Stomach (tissue), 4 donors: ENCODE data around the gene PCDH9.

Experiments used
- EP300 ChIP-seq: sonication (generic); formaldehyde crosslinking; IDR thresholded peaks from one replicate; pipeline ENCODE4 v1.6.1; 2017; ENCODE audit warnings: antibody characterized with exemption
- POLR2A ChIP-seq, 4 donors: fragments of 450-650 bp; IDR thresholded peaks; one replicate each; pipeline ENCODE4 v1.6.1; 2016; ENCODE audit warnings: antibody characterized with exemption in 4 of 4, control low read depth in 2 of 4, mild to moderate bottlenecking in 1 of 4, moderate library complexity in 1 of 4
- TF ChIP-seq, protein P1 (sequence below), 7 experiments: fragments of 450-650 bp in 4 of 7; fragments of 200-600 bp in 3 of 7; sonication (generic) in 3 of 7; IDR thresholded peaks; one replicate each; pipeline ENCODE4 v1.5.1; 2016 to 2019; ENCODE audit warnings: antibody characterized with exemption in 7 of 7, control low read depth in 2 of 7, mild to moderate bottlenecking in 1 of 7

DNA sequence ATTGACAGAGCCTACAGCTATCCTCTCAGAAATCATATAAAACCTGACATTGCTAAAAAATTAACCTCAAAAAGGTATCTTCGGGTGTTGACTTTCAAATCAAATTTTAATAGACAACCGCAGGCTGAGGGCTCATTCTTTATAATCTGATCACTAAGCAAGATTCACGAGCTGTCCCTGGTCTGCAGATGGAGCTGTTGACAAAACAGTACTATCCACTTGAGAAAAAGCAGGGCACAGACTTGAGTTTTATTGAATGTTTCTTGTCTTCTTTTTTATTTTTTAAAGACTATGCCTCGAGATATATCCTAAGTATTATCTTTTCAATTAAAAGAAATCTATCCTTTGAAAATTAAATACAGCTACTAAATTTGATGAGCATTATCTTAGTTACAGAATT, 540.5 kb downstream of the PCDH9 start:
- TF ChIP-seq, protein P1, sequence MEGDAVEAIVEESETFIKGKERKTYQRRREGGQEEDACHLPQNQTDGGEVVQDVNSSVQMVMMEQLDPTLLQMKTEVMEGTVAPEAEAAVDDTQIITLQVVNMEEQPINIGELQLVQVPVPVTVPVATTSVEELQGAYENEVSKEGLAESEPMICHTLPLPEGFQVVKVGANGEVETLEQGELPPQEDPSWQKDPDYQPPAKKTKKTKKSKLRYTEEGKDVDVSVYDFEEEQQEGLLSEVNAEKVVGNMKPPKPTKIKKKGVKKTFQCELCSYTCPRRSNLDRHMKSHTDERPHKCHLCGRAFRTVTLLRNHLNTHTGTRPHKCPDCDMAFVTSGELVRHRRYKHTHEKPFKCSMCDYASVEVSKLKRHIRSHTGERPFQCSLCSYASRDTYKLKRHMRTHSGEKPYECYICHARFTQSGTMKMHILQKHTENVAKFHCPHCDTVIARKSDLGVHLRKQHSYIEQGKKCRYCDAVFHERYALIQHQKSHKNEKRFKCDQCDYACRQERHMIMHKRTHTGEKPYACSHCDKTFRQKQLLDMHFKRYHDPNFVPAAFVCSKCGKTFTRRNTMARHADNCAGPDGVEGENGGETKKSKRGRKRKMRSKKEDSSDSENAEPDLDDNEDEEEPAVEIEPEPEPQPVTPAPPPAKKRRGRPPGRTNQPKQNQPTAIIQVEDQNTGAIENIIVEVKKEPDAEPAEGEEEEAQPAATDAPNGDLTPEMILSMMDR (IDR thresholded peaks at IDR 0.05): no peak
- TF ChIP-seq EP300 (no peak), POLR2A (IDR thresholded peaks at IDR 0.05) (no peak)
